DOHH2 (cell line): ENCODE data around the gene DOCK10.

Source experiments
- EZH2phosphoT487 ChIP-seq: fragments of 200-600 bp; sonication (generic); IDR thresholded peaks from 2 replicates; pipeline ENCODE4 v1.6.1; 2017; ENCODE audit warnings: borderline replicate concordance, mild to moderate bottlenecking, antibody characterized with exemption, low read length, moderate library complexity, mixed read lengths
- TF ChIP-seq, protein P1 (sequence below): fragments of 200-600 bp; sonication (generic); IDR thresholded peaks from one replicate; pipeline ENCODE4 v1.5.1; 2014; ENCODE audit warnings: antibody characterized with exemption, mild to moderate bottlenecking, low read depth, low read length; ENCODE audit not compliant: poor library complexity, severe bottlenecking

DNA sequence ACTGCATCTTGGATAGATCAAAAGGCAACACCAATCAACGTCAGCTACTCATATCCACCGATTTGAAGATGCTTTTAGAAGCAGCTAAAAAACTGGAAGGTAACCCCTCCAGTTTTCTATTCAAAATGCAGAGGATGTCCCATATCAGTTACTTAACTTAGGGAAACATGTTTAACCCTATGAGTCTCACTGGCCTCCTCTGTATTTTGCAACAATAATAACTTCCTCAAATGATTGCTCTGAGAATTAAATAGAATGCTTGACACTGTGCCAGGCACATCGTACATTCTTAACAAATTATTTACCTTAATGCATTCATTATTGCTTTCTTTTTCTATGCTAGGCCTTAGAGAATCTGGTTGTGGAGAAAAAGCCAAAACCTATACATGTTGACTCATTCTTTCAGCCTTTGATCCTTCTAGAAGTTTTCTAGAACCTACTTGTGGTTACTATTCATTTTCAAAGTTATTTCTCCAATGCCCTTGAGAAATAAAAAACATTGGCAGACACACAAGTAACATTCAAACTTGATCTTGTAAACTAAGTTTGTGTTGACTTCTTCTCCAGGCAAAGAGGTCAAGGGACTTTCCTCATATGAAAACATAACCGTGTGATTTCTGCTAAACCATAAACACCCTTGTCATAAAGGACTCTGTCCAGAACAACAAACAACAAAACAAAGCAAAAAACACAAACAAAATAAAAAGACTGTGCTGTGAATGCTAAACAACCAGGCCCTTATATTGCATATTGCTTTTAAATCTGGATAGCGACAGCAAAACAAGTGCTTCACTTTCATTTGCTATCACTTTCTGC is 4.6 kb downstream of the DOCK10 start:
- TF ChIP-seq, protein P1, sequence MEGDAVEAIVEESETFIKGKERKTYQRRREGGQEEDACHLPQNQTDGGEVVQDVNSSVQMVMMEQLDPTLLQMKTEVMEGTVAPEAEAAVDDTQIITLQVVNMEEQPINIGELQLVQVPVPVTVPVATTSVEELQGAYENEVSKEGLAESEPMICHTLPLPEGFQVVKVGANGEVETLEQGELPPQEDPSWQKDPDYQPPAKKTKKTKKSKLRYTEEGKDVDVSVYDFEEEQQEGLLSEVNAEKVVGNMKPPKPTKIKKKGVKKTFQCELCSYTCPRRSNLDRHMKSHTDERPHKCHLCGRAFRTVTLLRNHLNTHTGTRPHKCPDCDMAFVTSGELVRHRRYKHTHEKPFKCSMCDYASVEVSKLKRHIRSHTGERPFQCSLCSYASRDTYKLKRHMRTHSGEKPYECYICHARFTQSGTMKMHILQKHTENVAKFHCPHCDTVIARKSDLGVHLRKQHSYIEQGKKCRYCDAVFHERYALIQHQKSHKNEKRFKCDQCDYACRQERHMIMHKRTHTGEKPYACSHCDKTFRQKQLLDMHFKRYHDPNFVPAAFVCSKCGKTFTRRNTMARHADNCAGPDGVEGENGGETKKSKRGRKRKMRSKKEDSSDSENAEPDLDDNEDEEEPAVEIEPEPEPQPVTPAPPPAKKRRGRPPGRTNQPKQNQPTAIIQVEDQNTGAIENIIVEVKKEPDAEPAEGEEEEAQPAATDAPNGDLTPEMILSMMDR: no peak
- TF ChIP-seq EZH2phosphoT487: no peak
